GM18526 (cell line): ENCODE measurements around the gene RCC2.
A peak's percentile ranks its signal among the peaks of the same experiment; 100 is the strongest.

Source experiments
- POLR2A ChIP-seq: IDR thresholded peaks from 3 replicates; pipeline ENCODE4 v1.6.1; 2011; ENCODE audit not compliant: insufficient read length; ENCODE audit errors: extremely low read depth

RCC2 gene

GRCh38 chr1:17441993-17442357 is 2.5 kb upstream of the RCC2 start:
- TF ChIP-seq POLR2A: no peak

DNA sequence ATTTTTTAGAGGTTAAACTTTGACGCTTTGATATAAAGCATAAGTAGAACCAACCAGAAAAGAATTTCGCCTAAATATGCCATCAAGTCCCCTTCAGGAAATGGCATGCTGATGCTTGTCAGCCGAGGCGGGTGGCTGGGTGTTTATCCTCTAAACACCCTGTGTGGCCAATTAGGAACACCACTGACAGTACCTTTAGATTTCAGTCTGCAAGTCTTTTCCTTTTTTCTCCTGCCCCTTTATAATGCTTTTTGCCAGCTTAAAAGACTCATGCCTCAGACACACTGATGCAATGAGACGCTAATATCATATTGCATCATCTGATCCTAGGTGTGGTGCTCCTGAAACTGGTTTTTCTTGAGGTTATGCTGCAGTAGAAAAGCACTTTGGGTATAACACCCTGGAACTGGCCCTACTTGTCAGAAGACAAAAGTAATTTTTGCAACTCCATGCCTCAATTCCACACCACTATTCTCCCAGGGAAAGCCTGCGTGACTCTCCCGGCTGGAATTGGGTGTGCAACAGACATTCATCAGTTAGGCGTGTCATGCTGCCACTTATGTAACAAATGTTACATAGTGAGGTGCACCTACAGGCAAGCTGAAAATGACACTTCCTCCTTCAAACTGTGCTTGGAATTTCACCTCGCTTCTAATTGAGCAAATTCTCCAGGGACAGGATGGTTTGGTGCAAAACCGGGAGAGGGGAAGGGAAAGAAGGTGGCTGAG is 2.0 kb upstream of the RCC2 start:
- no peak for TF ChIP-seq POLR2A

- TF ChIP-seq POLR2A: no peak
Observed at GRCh38 chr1:17440827-17441168, 1.3 kb upstream of the RCC2 start.

DNA sequence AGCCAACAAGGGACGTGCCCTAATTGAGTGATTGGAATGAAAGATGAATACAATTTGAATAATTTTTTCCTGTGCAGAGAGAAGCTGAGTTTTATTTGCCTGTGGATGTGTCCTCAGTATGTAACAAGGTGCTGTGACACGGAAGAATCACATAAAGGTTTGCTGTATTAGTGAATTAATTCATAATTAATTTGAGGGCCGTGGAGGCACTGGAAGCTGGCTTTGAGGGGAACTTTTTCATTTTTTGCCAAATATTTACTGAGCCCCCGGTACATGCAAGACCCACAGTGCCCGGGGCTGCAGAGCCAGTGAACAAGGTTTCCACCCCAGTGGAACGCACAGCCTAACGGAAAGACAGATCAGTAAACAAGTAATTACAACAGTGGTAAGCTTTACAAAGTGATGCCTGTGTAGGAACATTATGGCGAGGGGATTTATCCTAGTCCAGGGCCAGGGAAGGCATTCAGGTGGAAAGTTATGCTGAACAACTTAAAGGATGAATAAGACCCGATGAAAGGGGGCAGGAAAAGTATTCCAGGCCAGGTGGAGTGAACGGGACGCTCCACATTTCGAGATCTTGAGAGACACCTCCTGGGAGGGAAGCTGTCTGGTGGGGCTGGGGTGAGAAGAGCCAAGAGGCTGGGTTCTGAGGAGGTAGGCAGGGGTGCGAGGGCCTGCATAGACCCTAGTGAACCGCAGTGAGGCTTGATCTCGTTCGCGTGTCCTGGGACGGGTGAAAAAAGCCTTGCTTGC is 773 bp upstream of the RCC2 start:
- no peak for TF ChIP-seq POLR2A

GRCh38 chr1:17438318-17439249 is 893 bp downstream of the RCC2 start:
- TF ChIP-seq POLR2A: peak; percentile 60

DNA sequence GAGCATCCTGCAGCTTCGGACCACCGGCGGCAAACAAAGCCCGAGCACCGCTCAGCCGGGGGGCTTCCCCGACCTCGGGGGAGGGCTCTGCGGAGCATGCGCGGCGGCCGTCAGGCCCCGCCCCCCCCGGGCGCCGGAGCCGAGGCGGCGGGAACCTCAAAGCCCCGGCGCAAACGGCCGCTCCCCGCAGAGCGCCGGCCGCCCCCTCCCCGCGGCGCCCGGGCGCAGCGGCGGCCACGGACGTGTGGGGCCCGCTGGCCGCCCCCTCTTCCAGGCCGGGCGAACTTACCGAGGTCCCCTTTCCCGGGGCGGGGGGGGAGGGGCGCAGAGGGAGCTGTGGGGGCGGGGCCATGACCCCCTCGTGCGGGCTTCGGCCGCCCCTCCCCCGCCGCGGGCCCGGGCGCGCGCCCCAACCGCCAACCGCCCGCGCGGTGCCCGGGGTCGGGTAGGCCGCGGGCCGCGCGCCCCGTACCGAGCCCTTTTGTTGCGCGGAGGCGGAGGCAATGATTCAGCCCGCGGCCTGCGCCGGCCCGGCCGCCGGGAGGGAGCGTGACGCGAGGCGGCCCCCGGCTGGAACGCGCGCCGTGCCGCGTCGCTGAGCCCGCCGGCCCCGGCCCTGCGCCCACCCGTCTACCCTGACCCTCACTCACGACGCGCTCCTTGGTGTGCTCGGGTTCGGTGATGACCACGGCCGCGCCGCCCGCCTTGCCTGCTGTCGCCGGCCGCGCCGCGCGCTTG is 1.7 kb downstream of the RCC2 start:
- peak; percentile 34 for TF ChIP-seq POLR2A

- TF ChIP-seq POLR2A: no peak
Observed at GRCh38 chr1:17437260-17437579, 2.3 kb downstream of the RCC2 start.

- TF ChIP-seq POLR2A: no peak
Observed at GRCh38 chr1:17436380-17437174, 2.9 kb downstream of the RCC2 start.

DNA sequence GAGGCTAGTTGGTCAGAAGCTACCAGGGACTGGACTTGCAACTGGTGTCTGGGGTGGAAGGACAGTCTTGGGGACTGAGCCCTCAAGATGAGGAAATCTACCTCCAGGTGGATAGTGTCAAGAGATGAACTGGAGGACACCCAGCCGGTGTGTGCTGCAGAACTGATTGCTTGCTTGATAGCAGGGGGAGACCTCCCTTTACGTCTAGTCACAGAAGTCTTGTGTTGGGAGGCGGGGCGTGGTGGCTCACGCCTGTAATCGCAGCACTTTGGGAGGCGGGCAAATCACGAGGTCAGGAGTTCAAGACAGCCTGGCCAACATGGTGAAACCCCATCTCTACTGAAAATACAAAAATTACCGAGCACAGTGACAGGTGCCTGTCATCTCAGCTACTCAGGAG is 4.9 kb downstream of the RCC2 start:
- TF ChIP-seq POLR2A: no peak

DNA sequence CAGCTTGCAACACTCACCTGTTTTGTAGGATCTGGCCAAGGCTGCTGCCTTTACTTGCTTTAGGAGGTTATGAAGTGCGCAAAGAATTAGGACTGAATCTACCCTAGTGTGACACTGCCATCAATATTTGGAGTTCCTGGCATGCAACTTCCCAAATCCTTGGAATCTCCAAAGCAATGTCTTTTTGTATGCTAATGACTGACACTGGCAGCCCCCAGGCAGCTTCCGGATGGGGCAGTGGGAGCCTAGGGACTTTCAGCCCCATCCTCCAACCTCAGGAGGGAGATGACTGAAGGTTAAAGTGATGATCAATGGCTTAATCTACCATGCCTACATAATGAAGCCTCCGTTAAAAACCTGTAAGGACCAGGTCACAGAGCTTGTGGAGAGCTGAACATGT is 5.5 kb downstream of the RCC2 start:
- no peak for TF ChIP-seq POLR2A

DNA sequence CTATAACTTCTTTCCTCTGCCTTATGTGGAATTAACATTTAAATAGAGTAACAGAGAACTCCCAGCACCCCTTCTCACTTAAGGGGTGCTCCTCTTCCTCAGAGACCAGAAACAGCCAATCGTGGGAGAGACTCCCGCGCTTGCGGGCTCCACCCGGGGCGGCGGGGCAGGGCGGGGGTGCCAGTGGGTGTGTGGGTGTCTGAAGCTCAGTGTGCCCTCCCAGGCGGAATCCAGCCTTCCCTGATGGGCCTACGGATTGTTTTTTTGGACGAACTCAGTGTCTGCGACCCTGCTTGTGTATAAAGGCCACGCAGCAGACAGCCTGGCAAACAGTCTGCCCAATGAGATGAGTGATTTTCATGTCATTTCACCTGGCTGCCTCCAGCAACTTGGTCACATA is 6.2 kb downstream of the RCC2 start:
- TF ChIP-seq POLR2A: no peak

DNA sequence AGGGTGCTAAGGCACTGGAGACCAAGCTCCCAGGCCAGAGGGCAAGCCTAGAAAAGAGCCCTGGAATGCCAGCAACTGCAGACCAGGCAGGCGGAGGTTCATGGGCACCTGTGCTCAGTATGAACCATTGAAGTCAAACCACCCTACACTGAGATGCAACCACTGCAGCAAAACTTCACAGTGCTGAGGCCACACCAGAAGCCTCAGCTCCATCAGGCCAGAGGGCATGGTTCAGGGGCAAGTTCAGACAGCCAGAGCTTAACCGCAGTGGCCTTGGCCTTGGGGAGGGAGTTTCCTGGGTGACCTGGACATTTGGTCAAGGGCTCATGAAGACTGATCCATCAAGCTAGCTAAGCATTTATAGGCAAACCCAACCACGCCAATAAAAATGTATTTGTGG is 7.1 kb downstream of the RCC2 start:
- TF ChIP-seq POLR2A: no peak

DNA sequence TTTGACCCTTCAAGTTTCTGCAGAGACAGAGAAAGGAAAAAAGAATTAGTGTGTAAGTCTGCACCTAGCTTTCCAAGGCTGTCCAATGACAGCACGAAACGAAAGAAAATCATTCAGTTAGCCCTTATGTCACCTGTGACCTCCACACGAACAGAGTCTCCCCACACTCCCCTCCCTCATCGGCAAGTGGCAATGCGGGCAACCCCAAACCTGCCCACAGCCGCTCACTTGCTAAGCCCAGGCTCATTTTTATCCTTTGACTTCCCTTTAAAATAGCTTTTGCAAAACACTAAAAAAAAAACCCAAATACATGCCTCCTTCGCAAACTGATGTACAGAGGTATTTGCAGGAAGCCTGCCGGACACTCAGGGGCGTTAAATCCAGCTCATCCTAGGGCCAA is 10.3 kb downstream of the RCC2 start:
- TF ChIP-seq POLR2A: no peak
